Large intestine (tissue), 3 donors: Measurements from ENCODE around the gene CAMKMT. TPM values are rescaled to one million over a fixed set of nuclear protein-coding genes. Genes with fewer than 3 reads are reported as not detected.
"Not testable (repeated sequence)": the region's sequence is repeated elsewhere in the genome, so short reads cannot be mapped to it uniquely, and the experiment has no call there.

Source experiments
- DNase-seq, 2 donors: peaks; one replicate each; pipeline versions ENCODE4 v3.0.0 to v3.0.0-alpha.2; 2013
- H3K27ac ChIP-seq: one replicate; pipeline ENCODE4 v1.5.1; 2013; ENCODE audit warnings: low read length
- H3K27me3 ChIP-seq: 2 replicates; pipeline ENCODE4 v1.6.1; 2013; ENCODE audit warnings: low read length; ENCODE audit not compliant: control insufficient read depth, insufficient read depth
- H3K36me3 ChIP-seq: 2 replicates; pipeline ENCODE4 v1.6.1; 2013; ENCODE audit warnings: low read length; ENCODE audit not compliant: control insufficient read depth, insufficient read depth
- H3K4me1 ChIP-seq: one replicate; pipeline ENCODE4 v1.6.1; 2013; ENCODE audit warnings: low read length; ENCODE audit not compliant: control insufficient read depth, insufficient read depth
- H3K4me3 ChIP-seq: one replicate; pipeline ENCODE4 v1.5.1; 2013; ENCODE audit warnings: low read length
- H3K9me3 ChIP-seq: one replicate; pipeline ENCODE4 v1.6.1; 2013; ENCODE audit warnings: mild to moderate bottlenecking, low read depth, low read length, moderate library complexity; ENCODE audit not compliant: control insufficient read depth
- WGBS: methylation state at CpG from one replicate; pipeline ENCODE4 v1.1.5; 2013; ENCODE audit warnings: low lambda C conversion rate; ENCODE audit not compliant: insufficient coverage; 5-methylcytosine and 5-hydroxymethylcytosine counted together
- polyA plus RNA-seq: library from polyadenylated mRNA; unstranded; fragments of 120-200 nt; gene quantifications from one replicate; pipeline ENCODE4 v1.2.1, GENCODE V29; 2013

The CAMKMT gene
- polyA plus RNA-seq, 1 donor, result 9.2 TPM

- H3K36me3 ChIP-seq, result no peaks in the 10 kb centered on the region
- WGBS, result no CpG with 5 or more reads among the region's 6 CpGs
These were observed 217.5 kb downstream of the CAMKMT start for GRCh38 chr2:44579115-44579836.

GRCh38 chr2:44579837-44580230 lies 218.1 kb downstream of the CAMKMT start:
- Histone ChIP-seq H3K4me1 (no peaks in the 10 kb centered on the region), H3K27me3 (no peaks in the 10 kb centered on the region), H3K27ac (no peak overlapping the region), H3K36me3 (no peaks in the 10 kb centered on the region), H3K9me3 (peaks cover 2% of the 10 kb centered on the region), H3K4me3 (no peak overlapping the region)
- no peak for DNase-seq
- WGBS, result 100% methylated on average over 1 of the region's 2 CpGs

More at GRCh38 chr2:44579115-44579836, 217.5 kb downstream of the CAMKMT start:
- Histone ChIP-seq H3K27ac (no peak overlapping the region), H3K4me3 (no peak overlapping the region), H3K4me1 (no peaks in the 10 kb centered on the region), H3K27me3 (no peaks in the 10 kb centered on the region), H3K9me3 (peaks cover 2% of the 10 kb centered on the region)
- no peak for DNase-seq

- no CpG with 5 or more reads among the region's 3 CpGs for WGBS
- H3K27ac ChIP-seq, result no peak overlapping the region
- no peaks in the 10 kb centered on the region for H3K27me3 ChIP-seq
- no peak overlapping the region for H3K4me3 ChIP-seq
- H3K4me1 ChIP-seq, result no peaks in the 10 kb centered on the region
- DNase-seq, result no peak
- no peaks in the 10 kb centered on the region for H3K36me3 ChIP-seq
- peaks cover 2% of the 10 kb centered on the region for H3K9me3 ChIP-seq
These were observed 219.2 kb downstream of the CAMKMT start for GRCh38 chr2:44580875-44581515.

- Histone ChIP-seq H3K27ac (no peak overlapping the region), H3K9me3 (peaks cover 5% of the 10 kb centered on the region), H3K36me3 (no peaks in the 10 kb centered on the region), H3K4me1 (no peaks in the 10 kb centered on the region), H3K4me3 (no peak overlapping the region), H3K27me3 (no peaks in the 10 kb centered on the region)
- no peak for DNase-seq
- WGBS, result 100% methylated on average over 3 of the region's 3 CpGs
These were observed 220.7 kb downstream of the CAMKMT start for GRCh38 chr2:44582363-44583008.

GRCh38 chr2:44595615-44596014 lies 233.9 kb downstream of the CAMKMT start:
- H3K36me3 ChIP-seq, H3K4me1 ChIP-seq, H3K4me3 ChIP-seq, DNase-seq, H3K27me3 ChIP-seq, H3K27ac ChIP-seq, H3K9me3 ChIP-seq: not testable (repeated sequence)
- no CpG with 5 or more reads among the region's 2 CpGs for WGBS

GRCh38 chr2:44596537-44597320 lies 235.0 kb downstream of the CAMKMT start:
- no peak for DNase-seq
- Histone ChIP-seq H3K4me1 (no peaks in the 10 kb centered on the region), H3K27me3 (no peaks in the 10 kb centered on the region), H3K27ac (no peak overlapping the region), H3K4me3 (no peak overlapping the region), H3K36me3 (no peaks in the 10 kb centered on the region), H3K9me3 (peaks cover 3% of the 10 kb centered on the region)
- 100% methylated on average over 1 of the region's 5 CpGs for WGBS

- no CpG with 5 or more reads among the region's 5 CpGs for WGBS
- H3K27me3 ChIP-seq, result no peaks in the 10 kb centered on the region
- H3K4me3 ChIP-seq, result no peak overlapping the region
- no peaks in the 10 kb centered on the region for H3K4me1 ChIP-seq
- no peaks in the 10 kb centered on the region for H3K36me3 ChIP-seq
- H3K9me3 ChIP-seq, result peaks cover 2% of the 10 kb centered on the region
- no peak overlapping the region for H3K27ac ChIP-seq
- no peak for DNase-seq
These were observed 236.8 kb downstream of the CAMKMT start for GRCh38 chr2:44598330-44599119.

GRCh38 chr2:44599130-44599529 lies 237.4 kb downstream of the CAMKMT start:
- Histone ChIP-seq H3K36me3 (no peaks in the 10 kb centered on the region), H3K9me3 (no peaks in the 10 kb centered on the region), H3K4me3 (no peak overlapping the region), H3K27me3 (no peaks in the 10 kb centered on the region), H3K27ac (no peak overlapping the region), H3K4me1 (no peaks in the 10 kb centered on the region)
- 40% methylated on average over 1 of the region's 1 CpG for WGBS
- no peak for DNase-seq

- no peaks in the 10 kb centered on the region for H3K36me3 ChIP-seq
These were observed 240.7 kb downstream of the CAMKMT start for GRCh38 chr2:44602446-44602845.

More at GRCh38 chr2:44602446-44602845, 240.7 kb downstream of the CAMKMT start:
- H3K27ac ChIP-seq, result no peak overlapping the region
- no peaks in the 10 kb centered on the region for H3K4me1 ChIP-seq
- H3K4me3 ChIP-seq, result no peak overlapping the region
- no peaks in the 10 kb centered on the region for H3K9me3 ChIP-seq
- no CpG with 5 or more reads among the region's 6 CpGs for WGBS
- DNase-seq, result no peak
- H3K27me3 ChIP-seq, result no peaks in the 10 kb centered on the region
